ENCODE data around the gene C2CD2. TPM values are rescaled to one million over a fixed set of nuclear protein-coding genes. Genes with fewer than 3 reads are reported as not detected.

C2CD2 gene
- total RNA-seq, 2 experiments from 2014 or later: 4.5 to 5.9 TPM

GRCh38 chr21:41914358-41914757 lies 39.5 kb downstream of the C2CD2 start:
- Histone ChIP-seq H3K4me2 (ENCODE audit: low read length) (no peak overlapping the region), H3K4me1 (ENCODE audit: insufficient read depth, low read length, poor library complexity, severe bottlenecking) (no peaks in the 10 kb centered on the region), H2AFZ (ENCODE audit: low read length) (no peak overlapping the region), H3K79me2 (ENCODE audit: insufficient read depth, low read depth, low read length) (no peaks in the 10 kb centered on the region), H4K20me1 (ENCODE audit: insufficient read depth, low read length) (no peaks in the 10 kb centered on the region), H3K27ac (ENCODE audit: low read depth, low read length, poor library complexity, severe bottlenecking) (no peak overlapping the region), H3K36me3 (ENCODE audit: insufficient read depth, low read length) (no peaks in the 10 kb centered on the region), H3K4me3 (ENCODE audit: low read depth, low read length, poor library complexity, severe bottlenecking) (no peak overlapping the region), H3K9me2 (ENCODE audit: insufficient read depth, low read length) (no peaks in the 10 kb centered on the region), H3K9me3 (ENCODE audit: low read length) (no peaks in the 10 kb centered on the region)
- POLR2A ChIA-PET: interaction anchor here (1.4 kb wide), 1 partner anchor 12 kb away, joined by 6 read pairs; no protein-coding TSS in a partner anchor
- no peak for TF ChIP-seq EZH2phosphoT487 (IDR thresholded peaks at IDR 0.05; ENCODE audit: borderline replicate concordance, low read depth, low read length)
- TF ChIP-seq CTCF (conservative IDR thresholded peaks at IDR 0.05; ENCODE audit: low read length): no peak
- no TSS peak for BruUV-seq (replicated peaks)
- no peak for DNase-seq (ENCODE audit: low spot score)
- CTCF ChIA-PET (ENCODE audit: unreplicated experiment): interaction anchor here (1.2 kb wide), 1 partner anchor 98 kb away, joined by 3 read pairs; no protein-coding TSS in a partner anchor
- intact Hi-C loops (cut with micrococcal nuclease; ENCODE audit: unreplicated experiment): no loop called here

DNA sequence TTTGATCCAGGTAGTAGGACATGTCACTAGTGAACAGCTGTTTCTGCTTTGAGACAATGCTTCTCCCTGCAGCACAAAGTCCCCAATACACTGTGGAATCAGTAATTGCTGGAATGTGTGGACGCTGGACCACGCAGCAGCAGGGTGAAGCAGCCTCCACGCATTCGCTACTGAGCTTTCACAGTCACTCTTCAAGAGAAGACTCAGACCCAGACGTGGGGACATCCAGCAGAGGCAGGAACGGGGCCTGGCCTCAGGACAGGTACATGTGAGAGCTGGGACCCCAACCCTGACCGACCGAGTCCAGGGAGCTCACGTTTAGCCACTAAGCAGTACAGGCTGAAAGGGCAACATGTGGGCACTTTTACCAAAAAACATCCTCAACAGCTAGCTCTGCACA lies 40.6 kb downstream of the C2CD2 start:
- no peaks in the 10 kb centered on the region for H3K9me2 ChIP-seq (ENCODE audit: insufficient read depth, low read length)
- ChIA-PET CTCF (ENCODE audit: unreplicated experiment) (interaction anchor here (0.6 kb wide), 1 partner anchor 255 kb away, joined by 3 read pairs; no protein-coding TSS in a partner anchor), POLR2A (no interaction called here)
- H3K4me3 ChIP-seq (ENCODE audit: low read depth, low read length, poor library complexity, severe bottlenecking): no peak overlapping the region
- no peaks in the 10 kb centered on the region for H3K4me1 ChIP-seq (ENCODE audit: insufficient read depth, low read length, poor library complexity, severe bottlenecking)
- no peak overlapping the region for H2AFZ ChIP-seq (ENCODE audit: low read length)
- DNase-seq (ENCODE audit: low spot score): no peak
- no peaks in the 10 kb centered on the region for H4K20me1 ChIP-seq (ENCODE audit: insufficient read depth, low read length)
- H3K4me2 ChIP-seq (ENCODE audit: low read length): no peak overlapping the region
- H3K27ac ChIP-seq (ENCODE audit: low read depth, low read length, poor library complexity, severe bottlenecking): no peak overlapping the region
- intact Hi-C loops (cut with micrococcal nuclease; ENCODE audit: unreplicated experiment): no loop called here
- no peaks in the 10 kb centered on the region for H3K36me3 ChIP-seq (ENCODE audit: insufficient read depth, low read length)
- TF ChIP-seq CTCF (conservative IDR thresholded peaks at IDR 0.05; ENCODE audit: low read length): no peak
- TF ChIP-seq EZH2phosphoT487 (IDR thresholded peaks at IDR 0.05; ENCODE audit: borderline replicate concordance, low read depth, low read length): no peak
- H3K79me2 ChIP-seq (ENCODE audit: insufficient read depth, low read depth, low read length): no peaks in the 10 kb centered on the region
- no TSS peak for BruUV-seq (replicated peaks)
- no peaks in the 10 kb centered on the region for H3K9me3 ChIP-seq (ENCODE audit: low read length)

GRCh38 chr21:41908829-41909228 lies 45.0 kb downstream of the C2CD2 start:
- no peak for DNase-seq (ENCODE audit: low spot score)
- Histone ChIP-seq H3K79me2 (ENCODE audit: insufficient read depth, low read depth, low read length) (no peaks in the 10 kb centered on the region), H3K4me1 (ENCODE audit: insufficient read depth, low read length, poor library complexity, severe bottlenecking) (no peaks in the 10 kb centered on the region), H4K20me1 (ENCODE audit: insufficient read depth, low read length) (no peaks in the 10 kb centered on the region), H3K4me2 (ENCODE audit: low read length) (no peak overlapping the region), H3K27ac (ENCODE audit: low read depth, low read length, poor library complexity, severe bottlenecking) (no peak overlapping the region), H3K4me3 (ENCODE audit: low read depth, low read length, poor library complexity, severe bottlenecking) (no peak overlapping the region), H3K9me3 (ENCODE audit: low read length) (no peaks in the 10 kb centered on the region), H3K36me3 (ENCODE audit: insufficient read depth, low read length) (no peaks in the 10 kb centered on the region), H3K9me2 (ENCODE audit: insufficient read depth, low read length) (no peaks in the 10 kb centered on the region), H2AFZ (ENCODE audit: low read length) (no peak overlapping the region)
- ChIA-PET CTCF (ENCODE audit: unreplicated experiment) (no interaction called here), POLR2A (interaction anchor here (1.5 kb wide), 1 partner anchor 25 kb away, joined by 4 read pairs; no protein-coding TSS in a partner anchor)
- TF ChIP-seq CTCF (conservative IDR thresholded peaks at IDR 0.05; ENCODE audit: low read length) (no peak), EZH2phosphoT487 (IDR thresholded peaks at IDR 0.05; ENCODE audit: borderline replicate concordance, low read depth, low read length) (no peak)
- BruUV-seq (replicated peaks): no TSS peak
- intact Hi-C loops (cut with micrococcal nuclease; ENCODE audit: unreplicated experiment): no loop called here
